Measurements from ENCODE around the gene WDR31.

Gene WDR31

GRCh38 chr9:113363336-113363735, 23.3 kb upstream of the WDR31 start:
- no peak for DNase-seq (ENCODE audit: extremely low read depth, low read depth)
- TF ChIP-seq, protein P1, sequence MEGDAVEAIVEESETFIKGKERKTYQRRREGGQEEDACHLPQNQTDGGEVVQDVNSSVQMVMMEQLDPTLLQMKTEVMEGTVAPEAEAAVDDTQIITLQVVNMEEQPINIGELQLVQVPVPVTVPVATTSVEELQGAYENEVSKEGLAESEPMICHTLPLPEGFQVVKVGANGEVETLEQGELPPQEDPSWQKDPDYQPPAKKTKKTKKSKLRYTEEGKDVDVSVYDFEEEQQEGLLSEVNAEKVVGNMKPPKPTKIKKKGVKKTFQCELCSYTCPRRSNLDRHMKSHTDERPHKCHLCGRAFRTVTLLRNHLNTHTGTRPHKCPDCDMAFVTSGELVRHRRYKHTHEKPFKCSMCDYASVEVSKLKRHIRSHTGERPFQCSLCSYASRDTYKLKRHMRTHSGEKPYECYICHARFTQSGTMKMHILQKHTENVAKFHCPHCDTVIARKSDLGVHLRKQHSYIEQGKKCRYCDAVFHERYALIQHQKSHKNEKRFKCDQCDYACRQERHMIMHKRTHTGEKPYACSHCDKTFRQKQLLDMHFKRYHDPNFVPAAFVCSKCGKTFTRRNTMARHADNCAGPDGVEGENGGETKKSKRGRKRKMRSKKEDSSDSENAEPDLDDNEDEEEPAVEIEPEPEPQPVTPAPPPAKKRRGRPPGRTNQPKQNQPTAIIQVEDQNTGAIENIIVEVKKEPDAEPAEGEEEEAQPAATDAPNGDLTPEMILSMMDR (IDR thresholded peaks at IDR 0.05; ENCODE audit: low read depth, low read length) = no peak

DNA sequence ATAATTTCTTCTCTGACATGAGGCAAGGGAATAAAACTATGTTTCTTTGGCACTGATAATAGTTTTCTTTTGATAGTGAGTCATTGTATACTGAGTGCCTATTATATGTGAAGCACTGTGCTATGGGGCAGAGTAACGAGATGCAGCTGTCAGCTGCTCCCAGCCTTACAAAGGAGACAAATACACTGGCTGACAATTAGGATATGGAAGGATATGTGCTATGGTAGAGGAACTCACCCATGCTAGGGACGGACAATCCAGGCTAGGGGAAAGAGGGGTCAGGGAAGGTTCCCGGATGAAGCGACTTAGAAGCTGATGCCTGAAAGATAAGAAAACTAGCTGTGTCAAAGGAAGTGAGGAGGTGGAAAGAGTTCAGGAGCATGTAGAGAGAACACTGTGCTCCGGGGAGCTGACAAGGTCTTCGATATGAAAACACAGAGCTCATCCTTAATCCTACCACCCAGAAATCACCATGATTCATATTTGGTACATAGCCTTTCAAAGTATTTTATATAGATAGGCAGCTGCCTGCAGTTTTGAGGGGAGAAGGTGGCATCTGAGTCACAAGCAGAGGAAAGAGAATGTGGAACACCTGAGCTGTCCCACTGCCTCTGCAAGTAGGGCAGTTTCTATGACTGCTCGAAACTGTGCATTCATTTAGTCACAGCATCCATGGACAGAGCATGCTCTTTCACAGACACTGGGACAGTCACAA, 21.4 kb upstream of the WDR31 start:
- TF ChIP-seq, protein P1 (IDR thresholded peaks at IDR 0.05; ENCODE audit: low read depth, low read length) = no peak
- peak; percentile 15 for DNase-seq (ENCODE audit: extremely low read depth, low read depth)

- TF ChIP-seq, protein P1 (IDR thresholded peaks at IDR 0.05; ENCODE audit: low read depth, low read length) = no peak
- no peak for DNase-seq (ENCODE audit: extremely low read depth, low read depth)
Observed at GRCh38 chr9:113360242-113360842, 20.3 kb upstream of the WDR31 start.

DNA sequence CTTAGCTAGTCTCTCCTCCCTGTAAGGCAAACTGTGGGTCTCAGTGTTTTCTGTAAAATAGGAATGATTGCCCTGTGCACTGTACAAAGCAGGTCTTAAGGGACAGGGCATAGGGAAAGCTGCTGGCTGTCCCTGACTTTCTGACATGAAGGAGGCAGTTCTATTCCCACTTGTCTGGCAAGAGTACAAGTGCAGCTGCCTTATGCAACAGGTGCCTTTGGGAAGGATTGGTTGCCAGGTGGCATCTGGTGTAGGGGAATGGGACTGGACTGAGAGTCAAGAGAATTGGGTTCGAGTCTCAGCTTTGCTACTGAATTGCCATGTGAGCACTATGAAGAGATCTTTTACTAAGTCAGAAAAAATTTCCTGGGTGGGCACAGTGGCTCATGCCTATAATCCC, 19.3 kb upstream of the WDR31 start:
- TF ChIP-seq, protein P1 (IDR thresholded peaks at IDR 0.05; ENCODE audit: low read depth, low read length) = no peak
- DNase-seq (ENCODE audit: extremely low read depth, low read depth) = no peak

- TF ChIP-seq, protein P1 (IDR thresholded peaks at IDR 0.05; ENCODE audit: low read depth, low read length) = no peak
- no peak for DNase-seq (ENCODE audit: extremely low read depth, low read depth)
Observed at GRCh38 chr9:113356686-113357292, 16.7 kb upstream of the WDR31 start.

DNA sequence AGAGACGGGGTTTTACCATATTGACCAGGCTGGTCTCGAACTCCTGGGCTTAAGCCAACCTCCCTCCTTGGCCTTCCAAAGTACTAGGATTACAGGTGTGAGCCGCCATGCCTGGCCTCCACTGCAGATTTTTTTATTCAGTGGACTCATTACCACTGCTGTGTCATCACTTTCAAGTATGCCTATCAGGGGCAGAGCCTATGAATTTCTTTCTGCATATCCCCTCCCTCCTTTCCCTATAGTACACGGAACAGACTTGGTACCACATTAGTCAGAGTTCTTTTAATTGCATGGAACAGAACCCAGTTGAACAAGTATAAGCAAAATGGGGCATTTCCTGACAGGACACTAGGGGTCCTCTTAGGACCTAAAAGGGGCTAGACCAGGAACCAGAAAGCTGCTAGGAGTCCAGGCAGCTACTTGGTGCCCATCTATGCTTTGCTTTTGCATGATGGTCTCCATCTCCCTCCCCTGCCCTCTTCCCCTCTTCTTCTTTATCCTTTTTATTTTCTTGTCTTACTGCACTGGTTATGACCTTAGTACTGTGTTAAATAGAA, 15.0 kb upstream of the WDR31 start:
- TF ChIP-seq, protein P1 (IDR thresholded peaks at IDR 0.05; ENCODE audit: low read depth, low read length) = peak; percentile 15

DNA sequence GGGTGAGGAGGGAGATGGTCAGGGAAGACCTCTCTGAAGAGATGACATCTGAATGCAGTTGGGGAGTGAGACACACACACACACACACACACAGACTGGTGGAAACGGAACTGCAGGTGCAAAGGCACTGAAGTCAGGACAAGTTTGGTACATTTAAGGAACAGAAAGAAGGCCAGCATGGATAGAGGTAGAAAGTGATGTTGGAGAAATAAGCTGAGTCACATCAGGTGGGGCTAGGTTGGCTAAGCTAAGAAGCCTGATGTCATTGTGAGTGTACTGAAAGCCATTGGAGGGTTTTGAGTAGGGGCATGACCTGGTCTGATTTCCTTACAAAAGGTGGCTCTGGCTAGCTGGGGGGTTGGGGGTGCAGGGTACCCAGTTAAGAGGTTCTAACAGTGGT, 12.3 kb upstream of the WDR31 start:
- TF ChIP-seq, protein P1 (IDR thresholded peaks at IDR 0.05; ENCODE audit: low read depth, low read length) = no peak
- no peak for DNase-seq (ENCODE audit: extremely low read depth, low read depth)

More for the DNA sequence above, 15.0 kb upstream of the WDR31 start:
- no peak for DNase-seq (ENCODE audit: extremely low read depth, low read depth)

All from AG09319 (cell line).